Heart left ventricle (tissue), 16 donors: ENCODE results near the gene TMEM119. TPM values are rescaled to one million over a fixed set of nuclear protein-coding genes. Genes with fewer than 3 reads are reported as not detected.

ENCODE experiments used
- ATAC-seq, 4 donors: fragments of 200-7000 bp; cut with Tn5 transposase; one replicate each; pipeline ENCODE4 v1.9.1; 2020 to 2022; ENCODE audit warnings: moderate library complexity in 4 of 4, mild to moderate bottlenecking in 3 of 4, moderate number of reproducible peaks in 1 of 4
- DNase-seq, 5 donors: peaks; one replicate each; pipeline ENCODE4 v3.0.0-alpha.2; 2020
- H3K27ac ChIP-seq, 12 donors: fragments of 200-600 bp; sonication (generic) in 4 of 12; one replicate each; pipeline versions ENCODE4 v1.5.0 to v1.8.0; 2016 to 2022; ENCODE audit warnings: mild to moderate bottlenecking in 2 of 12
- H3K27me3 ChIP-seq, 9 donors: fragments of 200-600 bp; sonication (generic) in 2 of 9; one replicate each; pipeline versions ENCODE4 v1.5.1 to v1.8.0; 2016 to 2022; ENCODE audit warnings: mild to moderate bottlenecking in 3 of 9
- H3K36me3 ChIP-seq, 9 donors: fragments of 200-600 bp; sonication (generic) in 2 of 9; one replicate each; pipeline versions ENCODE4 v1.5.0 to v1.8.0; 2018 to 2022; ENCODE audit warnings: mild to moderate bottlenecking in 2 of 9
- H3K4me1 ChIP-seq, 12 donors: fragments of 200-600 bp; sonication (generic) in 4 of 12; one replicate each; pipeline versions ENCODE4 v1.5.0 to v1.8.0; 2016 to 2022; ENCODE audit warnings: mild to moderate bottlenecking in 3 of 12
- H3K4me3 ChIP-seq, 12 donors: fragments of 200-600 bp; sonication (generic) in 4 of 12; one replicate each; pipeline versions ENCODE4 v1.5.0 to v1.8.0; 2017 to 2022; ENCODE audit warnings: mild to moderate bottlenecking in 9 of 12, moderate library complexity in 4 of 12
- H3K9me3 ChIP-seq, 12 donors: fragments of 200-600 bp; sonication (generic) in 4 of 12; one replicate each; pipeline versions ENCODE4 v1.5.0 to v1.8.0; 2016 to 2022; ENCODE audit warnings: mild to moderate bottlenecking in 1 of 12
- POLR2A ChIP-seq, 2 donors: fragments of 450-650 bp; IDR thresholded peaks; one replicate each; pipeline ENCODE4 v1.6.1; 2017; ENCODE audit warnings: antibody characterized with exemption in 2 of 2, mild to moderate bottlenecking in 2 of 2, moderate library complexity in 2 of 2
- WGBS, 4 donors: extraction: QIAGEN DNeasy Blood & Tissue Kit in 2 of 4; methylation state at CpG; one replicate each; pipeline versions ENCODE4 v1.1.5 to v1.1.7; 2013 to 2018; 5-methylcytosine and 5-hydroxymethylcytosine counted together
- intact Hi-C, 10 donors: fragments of 100-400 bp; cut with DNase I; formaldehyde crosslinking; loops; one replicate each; pipeline versions ENCODE4 v1.11.1 to v1.14.2; 2022
- polyA plus RNA-seq, 2 donors: library from polyadenylated mRNA; stranded (reverse); fragments of 200-250 nt; gene quantifications; one replicate each; pipeline ENCODE4 v1.2.3, GENCODE V29; 2013
- total RNA-seq, 9 donors: library from RNA; depleted of rRNA in 2 of 9; stranded (reverse); fragments of >200 nt in 2 of 9; fragmentation: NEBNext Ultra II Directional in 3 of 9; extraction: Animal tissue kit (Norgen Biotek cat#: 25700) in 3 of 9; gene quantifications; one replicate each; pipeline versions ENCODE4 v1.1.0 to v1.2.4, GENCODE V29; 2016 to 2023
- TF ChIP-seq, protein P1 (sequence below), 12 donors: fragments of 200-600 bp; sonication (generic) in 4 of 12; IDR thresholded peaks; one replicate each; pipeline versions ENCODE4 v1.5.0 to v1.8.0; 2018 to 2022; ENCODE audit warnings: antibody characterized with exemption in 12 of 12, mild to moderate bottlenecking in 5 of 12
- donor health status: ischemic (EF 13 %, LVEDD 7.1; RV severe dilation, severe dysfunction).
- donor health status: healthy with polysubstance abuse.
- donor health status: DM: no; HTN: yes; CAD: no.
- donor health status: DM: no; HTN: no; CAD: no.
- donor health status: ischemic (EF 25% LVEDD 6.9; RV normal size, moderate dysfunction).
- donor health status: ischemic (EF 25% LVEDD 5.7; RV mildly dilated, moderate dysfunction).
- donor health status: healthy.
- donor health status: DM: yes; HTN: yes; CAD: no.
- donor health status: ischemic (EF 35%, LVEDD 5.7; RV mildly dilated, moderate dysfunction).
- donor health status: nonischemic (EF 11% LVEDD 7.7; RV severe dilation, severe dysfunction).
- donor health status: DM: yes; HTN: yes; CAD: no.
- donor health status: PGD.
- donor health status: ischemic (EF 29% LVEDD 5.4; RV normal size, mild dysfunction).
- donor health status: nonischemic (EF 23%, LVEDD 6.1; RV moderate dilation, normal function).

TMEM119 gene
- total and polyA plus RNA-seq, 11 donors, result 0.19 to 11.0 (median 2.2) TPM

DNA sequence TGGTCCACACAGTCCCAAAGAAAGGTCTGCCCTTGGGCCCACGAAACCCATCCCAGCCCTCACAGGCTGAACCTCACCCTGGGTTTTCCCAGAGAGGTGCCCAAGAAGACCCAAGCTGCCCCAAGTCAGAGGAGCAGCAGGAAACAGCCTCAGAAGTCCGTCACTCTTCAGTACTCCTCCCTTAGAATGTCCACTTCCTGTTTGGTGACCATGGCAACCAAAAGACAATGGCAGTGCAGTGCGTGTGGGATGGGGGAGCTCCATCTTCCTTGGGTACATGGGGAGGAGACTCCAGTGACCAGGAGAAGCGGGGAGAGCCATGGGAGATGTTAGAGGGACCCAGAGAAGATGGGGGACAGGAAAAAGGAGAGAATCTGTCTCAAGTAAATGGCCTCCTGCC lies 24.5 kb upstream of the TMEM119 start:
- DNase-seq (peak in 3 of 5 donors; percentile 47 to 66 (median 52)), ATAC-seq (peak in 3 of 4 donors; percentile 63 to 86 (median 73))
- no peak overlapping the region for H3K4me3 ChIP-seq
- H3K27ac ChIP-seq, result peak overlapping the region in 10 of 12 donors; percentile 13 to 80 (median 41)
- H3K36me3 ChIP-seq, result peaks cover 0 to 31% (median 0%) of the 10 kb centered on the region in 9 donors
- H3K4me1 ChIP-seq, result peaks cover 0 to 71% (median 13%) of the 10 kb centered on the region in 12 donors
- WGBS, 4 donors, result 52 to 70% (median 59%) methylated on average over 3 to 4 of the region's 4 CpGs
- TF ChIP-seq, protein P1, sequence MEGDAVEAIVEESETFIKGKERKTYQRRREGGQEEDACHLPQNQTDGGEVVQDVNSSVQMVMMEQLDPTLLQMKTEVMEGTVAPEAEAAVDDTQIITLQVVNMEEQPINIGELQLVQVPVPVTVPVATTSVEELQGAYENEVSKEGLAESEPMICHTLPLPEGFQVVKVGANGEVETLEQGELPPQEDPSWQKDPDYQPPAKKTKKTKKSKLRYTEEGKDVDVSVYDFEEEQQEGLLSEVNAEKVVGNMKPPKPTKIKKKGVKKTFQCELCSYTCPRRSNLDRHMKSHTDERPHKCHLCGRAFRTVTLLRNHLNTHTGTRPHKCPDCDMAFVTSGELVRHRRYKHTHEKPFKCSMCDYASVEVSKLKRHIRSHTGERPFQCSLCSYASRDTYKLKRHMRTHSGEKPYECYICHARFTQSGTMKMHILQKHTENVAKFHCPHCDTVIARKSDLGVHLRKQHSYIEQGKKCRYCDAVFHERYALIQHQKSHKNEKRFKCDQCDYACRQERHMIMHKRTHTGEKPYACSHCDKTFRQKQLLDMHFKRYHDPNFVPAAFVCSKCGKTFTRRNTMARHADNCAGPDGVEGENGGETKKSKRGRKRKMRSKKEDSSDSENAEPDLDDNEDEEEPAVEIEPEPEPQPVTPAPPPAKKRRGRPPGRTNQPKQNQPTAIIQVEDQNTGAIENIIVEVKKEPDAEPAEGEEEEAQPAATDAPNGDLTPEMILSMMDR (IDR thresholded peaks at IDR 0.05), result no peak
- no peak for TF ChIP-seq POLR2A (IDR thresholded peaks at IDR 0.05)
- H3K27me3 ChIP-seq, result no peaks in the 10 kb centered on the region
- no peaks in the 10 kb centered on the region for H3K9me3 ChIP-seq
- intact Hi-C loops, result no loop called here

DNA sequence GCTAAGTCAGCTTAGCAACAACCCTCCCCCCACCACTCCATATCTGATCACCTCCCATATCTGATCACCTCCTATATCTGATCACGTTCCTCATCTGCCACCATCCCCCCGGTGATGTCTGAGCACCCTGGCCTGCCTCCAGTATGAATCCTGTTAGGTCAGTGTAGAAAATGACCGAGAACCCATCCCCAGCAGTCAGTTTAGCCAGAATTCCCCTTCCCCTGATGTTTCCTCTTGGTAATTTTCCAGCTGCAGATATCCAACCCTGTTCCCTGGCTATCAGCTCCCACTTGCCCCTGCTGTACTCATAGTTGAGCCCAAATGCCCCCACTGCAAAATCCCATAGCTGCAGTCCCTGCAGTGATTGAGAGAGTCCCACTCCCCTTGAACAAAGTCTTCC lies 23.3 kb upstream of the TMEM119 start:
- ATAC-seq (no peak), DNase-seq (no peak)
- intact Hi-C loops, result no loop called here
- no peak for TF ChIP-seq POLR2A (IDR thresholded peaks at IDR 0.05)
- TF ChIP-seq, protein P1 (IDR thresholded peaks at IDR 0.05), result no peak
- no peak overlapping the region for H3K27ac ChIP-seq
- peaks cover 0 to 1% (median 0%) of the 10 kb centered on the region in 12 donors for H3K9me3 ChIP-seq
- WGBS, 4 donors, result 52 to 71% (median 57%) methylated on average over 3 of the region's 3 CpGs
- H3K27me3 ChIP-seq, result no peaks in the 10 kb centered on the region
- H3K36me3 ChIP-seq, result peaks cover 0 to 24% (median 0%) of the 10 kb centered on the region in 9 donors
- H3K4me3 ChIP-seq, result no peak overlapping the region
- H3K4me1 ChIP-seq, result peaks cover 0 to 71% (median 13%) of the 10 kb centered on the region in 12 donors

DNA sequence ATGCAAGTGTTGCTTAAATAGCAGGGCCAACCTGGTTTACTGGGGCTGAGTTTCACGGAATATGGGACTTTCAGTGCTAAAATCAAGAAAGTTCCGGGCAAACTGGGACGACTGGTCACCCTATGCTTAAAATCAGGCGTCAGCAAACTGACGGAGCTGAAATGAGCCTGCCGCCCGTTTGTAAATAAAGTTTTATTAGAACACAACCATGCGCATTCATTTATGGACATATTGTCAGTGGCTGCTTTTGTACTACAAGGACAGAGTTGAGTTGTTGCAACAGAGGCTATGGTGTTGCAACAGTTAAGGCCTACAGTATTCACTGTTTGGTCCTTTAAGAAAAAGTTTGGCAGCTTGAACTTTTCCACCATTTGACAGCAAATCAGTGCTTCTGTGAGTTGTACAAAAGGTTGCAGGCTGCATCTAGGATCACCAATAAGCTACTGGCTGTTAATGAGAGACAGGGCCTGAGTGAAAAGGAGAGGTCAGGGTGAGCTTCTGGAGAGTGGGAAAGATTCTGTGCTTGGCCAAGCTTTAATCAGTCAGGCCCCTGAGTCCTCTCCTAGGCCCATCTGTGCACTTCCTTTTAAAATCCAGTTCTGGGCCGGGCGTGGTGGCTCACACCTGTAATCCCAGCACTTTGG lies 22.5 kb upstream of the TMEM119 start:
- WGBS, 4 donors, result 92 to 98% (median 96%) methylated on average over 10 of the region's 10 CpGs
- intact Hi-C loops, result no loop called here

More for the DNA sequence above, 22.5 kb upstream of the TMEM119 start:
- DNase-seq (peak in 1 of 5 donors; percentile 7), ATAC-seq (no peak)
- Histone ChIP-seq H3K36me3 (peaks cover 0 to 24% (median 0%) of the 10 kb centered on the region in 9 donors), H3K9me3 (peaks cover 0 to 9% (median 0%) of the 10 kb centered on the region in 12 donors), H3K4me1 (peaks cover 0 to 63% (median 13%) of the 10 kb centered on the region in 12 donors), H3K4me3 (no peak overlapping the region), H3K27me3 (no peaks in the 10 kb centered on the region), H3K27ac (peak overlapping the region in 1 of 12 donors; percentile 42)
- no peak for TF ChIP-seq POLR2A (IDR thresholded peaks at IDR 0.05)
- TF ChIP-seq, protein P1 (IDR thresholded peaks at IDR 0.05), result no peak
